ENCODE results near the gene IFI27L1.

Gene IFI27L1

GRCh38 chr14:94044476-94045091 lies 36.5 kb upstream of the IFI27L1 start:
- no peaks in the 10 kb centered on the region for H3K36me3 Mint-ChIP-seq
- H3K4me3 Mint-ChIP-seq: no peak overlapping the region
- no peaks in the 10 kb centered on the region for H3K9me3 Mint-ChIP-seq
- no peak overlapping the region for H3K27ac Mint-ChIP-seq
- H3K27me3 Mint-ChIP-seq: no peaks in the 10 kb centered on the region
- H3K4me1 Mint-ChIP-seq: no peaks in the 10 kb centered on the region

- Mint-ChIP-seq H3K27ac (peak overlapping the region; percentile 65), H3K4me1 (no peaks in the 10 kb centered on the region), H3K27me3 (no peaks in the 10 kb centered on the region), H3K4me3 (no peak overlapping the region), H3K9me3 (no peaks in the 10 kb centered on the region), H3K36me3 (peaks cover under 1% of the 10 kb centered on the region)
Observed at GRCh38 chr14:94045101-94045500, 36.0 kb upstream of the IFI27L1 start.

- H3K27me3 Mint-ChIP-seq: no peaks in the 10 kb centered on the region
- no peaks in the 10 kb centered on the region for H3K9me3 Mint-ChIP-seq
- H3K4me1 Mint-ChIP-seq: no peaks in the 10 kb centered on the region
- peaks cover 6% of the 10 kb centered on the region for H3K36me3 Mint-ChIP-seq
- no peak overlapping the region for H3K4me3 Mint-ChIP-seq
- no peak overlapping the region for H3K27ac Mint-ChIP-seq
Observed at GRCh38 chr14:94045563-94046345, 35.4 kb upstream of the IFI27L1 start.

GRCh38 chr14:94046696-94047250 lies 34.3 kb upstream of the IFI27L1 start:
- Mint-ChIP-seq H3K4me1 (no peaks in the 10 kb centered on the region), H3K36me3 (peaks cover 12% of the 10 kb centered on the region), H3K27me3 (no peaks in the 10 kb centered on the region), H3K4me3 (no peak overlapping the region), H3K9me3 (no peaks in the 10 kb centered on the region), H3K27ac (no peak overlapping the region)

- H3K36me3 Mint-ChIP-seq: peaks cover 17% of the 10 kb centered on the region
- no peaks in the 10 kb centered on the region for H3K9me3 Mint-ChIP-seq
- peak overlapping the region; percentile 59 for H3K27ac Mint-ChIP-seq
- H3K4me3 Mint-ChIP-seq: no peak overlapping the region
- peaks cover under 1% of the 10 kb centered on the region for H3K4me1 Mint-ChIP-seq
- H3K27me3 Mint-ChIP-seq: no peaks in the 10 kb centered on the region
Observed at GRCh38 chr14:94047581-94047980, 33.5 kb upstream of the IFI27L1 start.

- no peaks in the 10 kb centered on the region for H3K27me3 Mint-ChIP-seq
- peaks cover 18% of the 10 kb centered on the region for H3K36me3 Mint-ChIP-seq
- no peak overlapping the region for H3K4me3 Mint-ChIP-seq
- no peaks in the 10 kb centered on the region for H3K9me3 Mint-ChIP-seq
- H3K4me1 Mint-ChIP-seq: peaks cover 4% of the 10 kb centered on the region
- H3K27ac Mint-ChIP-seq: peak overlapping the region; percentile 30
Observed at GRCh38 chr14:94048691-94049624, 32.2 kb upstream of the IFI27L1 start.

- H3K9me3 Mint-ChIP-seq: no peaks in the 10 kb centered on the region
- H3K27ac Mint-ChIP-seq: no peak overlapping the region
- peaks cover 4% of the 10 kb centered on the region for H3K4me1 Mint-ChIP-seq
- no peaks in the 10 kb centered on the region for H3K27me3 Mint-ChIP-seq
- H3K36me3 Mint-ChIP-seq: peaks cover 20% of the 10 kb centered on the region
- no peak overlapping the region for H3K4me3 Mint-ChIP-seq
Observed at GRCh38 chr14:94049625-94050023, 31.5 kb upstream of the IFI27L1 start.

GRCh38 chr14:94050231-94050880 lies 30.8 kb upstream of the IFI27L1 start:
- no peak overlapping the region for H3K4me3 Mint-ChIP-seq
- H3K27ac Mint-ChIP-seq: peak overlapping the region; percentile 4
- peaks cover 4% of the 10 kb centered on the region for H3K4me1 Mint-ChIP-seq
- H3K9me3 Mint-ChIP-seq: no peaks in the 10 kb centered on the region
- H3K27me3 Mint-ChIP-seq: no peaks in the 10 kb centered on the region
- H3K36me3 Mint-ChIP-seq: peaks cover 21% of the 10 kb centered on the region

GRCh38 chr14:94051115-94051514 lies 30.0 kb upstream of the IFI27L1 start:
- Mint-ChIP-seq H3K9me3 (no peaks in the 10 kb centered on the region), H3K27me3 (no peaks in the 10 kb centered on the region), H3K4me3 (no peak overlapping the region), H3K36me3 (peaks cover 26% of the 10 kb centered on the region), H3K27ac (peak overlapping the region; percentile 47), H3K4me1 (peaks cover 12% of the 10 kb centered on the region)

GRCh38 chr14:94051779-94052178 lies 29.3 kb upstream of the IFI27L1 start:
- no peaks in the 10 kb centered on the region for H3K9me3 Mint-ChIP-seq
- H3K36me3 Mint-ChIP-seq: peaks cover 30% of the 10 kb centered on the region
- no peak overlapping the region for H3K27ac Mint-ChIP-seq
- no peaks in the 10 kb centered on the region for H3K27me3 Mint-ChIP-seq
- H3K4me3 Mint-ChIP-seq: no peak overlapping the region
- peaks cover 18% of the 10 kb centered on the region for H3K4me1 Mint-ChIP-seq

- no peaks in the 10 kb centered on the region for H3K27me3 Mint-ChIP-seq
- H3K4me3 Mint-ChIP-seq: no peak overlapping the region
- peaks cover 30% of the 10 kb centered on the region for H3K36me3 Mint-ChIP-seq
- H3K9me3 Mint-ChIP-seq: no peaks in the 10 kb centered on the region
- H3K4me1 Mint-ChIP-seq: peaks cover 23% of the 10 kb centered on the region
- no peak overlapping the region for H3K27ac Mint-ChIP-seq
Observed at GRCh38 chr14:94052199-94052598, 28.9 kb upstream of the IFI27L1 start.

- Mint-ChIP-seq H3K4me3 (no peak overlapping the region), H3K9me3 (no peaks in the 10 kb centered on the region), H3K4me1 (peaks cover 27% of the 10 kb centered on the region), H3K27ac (no peak overlapping the region), H3K27me3 (no peaks in the 10 kb centered on the region), H3K36me3 (peaks cover 30% of the 10 kb centered on the region)
Observed at GRCh38 chr14:94052662-94053061, 28.4 kb upstream of the IFI27L1 start.

- Mint-ChIP-seq H3K27ac (no peak overlapping the region), H3K27me3 (no peaks in the 10 kb centered on the region), H3K9me3 (no peaks in the 10 kb centered on the region), H3K36me3 (peaks cover 33% of the 10 kb centered on the region), H3K4me1 (peaks cover 45% of the 10 kb centered on the region), H3K4me3 (no peak overlapping the region)
Observed at GRCh38 chr14:94054401-94054800, 26.7 kb upstream of the IFI27L1 start.

- Mint-ChIP-seq H3K27ac (peak overlapping the region; percentile 68), H3K9me3 (no peaks in the 10 kb centered on the region), H3K4me3 (no peak overlapping the region), H3K27me3 (no peaks in the 10 kb centered on the region), H3K4me1 (peaks cover 50% of the 10 kb centered on the region), H3K36me3 (peaks cover 33% of the 10 kb centered on the region)
Observed at GRCh38 chr14:94054936-94055335, 26.2 kb upstream of the IFI27L1 start.
